GM23338 (cell line): Measurements from ENCODE around the gene CDC42BPB.

ENCODE experiments used
- CREB1 ChIP-seq: fragments of 250-450 bp; sonication (Bioruptor Pico); IDR thresholded peaks from 2 replicates; pipeline ENCODE4 v1.5.0; 2020; ENCODE audit warnings: low read depth, mild to moderate bottlenecking, moderate library complexity
- EZH2 ChIP-seq: fragments of 200-600 bp; sonication (generic); IDR thresholded peaks from one replicate; pipeline ENCODE4 v1.8.0; 2017; ENCODE audit warnings: antibody characterized with exemption, mild to moderate bottlenecking, low read depth; ENCODE audit not compliant: unreplicated experiment
- EZH2phosphoT487 ChIP-seq: fragments of 200-600 bp; sonication (generic); IDR thresholded peaks from one replicate; pipeline ENCODE4 v1.8.1; 2018; ENCODE audit warnings: antibody characterized with exemption; ENCODE audit not compliant: unreplicated experiment
- POLR2AphosphoS5 ChIP-seq: IDR thresholded peaks from 2 replicates; pipeline ENCODE4 v1.6.1; 2016; ENCODE audit warnings: antibody characterized with exemption, low read depth
- REST ChIP-seq: IDR thresholded peaks from one replicate; pipeline ENCODE4 v1.6.1; 2018; ENCODE audit warnings: antibody characterized with exemption; ENCODE audit not compliant: unreplicated experiment
- TF ChIP-seq, protein P1 (sequence below), 2 experiments: fragments of 200-600 bp in 1 of 2; sonication (generic) in 1 of 2; conservative IDR thresholded peaks; 2 replicates each; pipeline versions ENCODE4 v1.5.1 to v1.6.1; 2016 to 2017; ENCODE audit warnings: antibody characterized with exemption in 2 of 2, low read depth in 2 of 2, mild to moderate bottlenecking in 2 of 2, moderate library complexity in 1 of 2

GRCh38 chr14:102906616-102907302 is 150.6 kb downstream of the CDC42BPB start:
- TF ChIP-seq, protein P1, sequence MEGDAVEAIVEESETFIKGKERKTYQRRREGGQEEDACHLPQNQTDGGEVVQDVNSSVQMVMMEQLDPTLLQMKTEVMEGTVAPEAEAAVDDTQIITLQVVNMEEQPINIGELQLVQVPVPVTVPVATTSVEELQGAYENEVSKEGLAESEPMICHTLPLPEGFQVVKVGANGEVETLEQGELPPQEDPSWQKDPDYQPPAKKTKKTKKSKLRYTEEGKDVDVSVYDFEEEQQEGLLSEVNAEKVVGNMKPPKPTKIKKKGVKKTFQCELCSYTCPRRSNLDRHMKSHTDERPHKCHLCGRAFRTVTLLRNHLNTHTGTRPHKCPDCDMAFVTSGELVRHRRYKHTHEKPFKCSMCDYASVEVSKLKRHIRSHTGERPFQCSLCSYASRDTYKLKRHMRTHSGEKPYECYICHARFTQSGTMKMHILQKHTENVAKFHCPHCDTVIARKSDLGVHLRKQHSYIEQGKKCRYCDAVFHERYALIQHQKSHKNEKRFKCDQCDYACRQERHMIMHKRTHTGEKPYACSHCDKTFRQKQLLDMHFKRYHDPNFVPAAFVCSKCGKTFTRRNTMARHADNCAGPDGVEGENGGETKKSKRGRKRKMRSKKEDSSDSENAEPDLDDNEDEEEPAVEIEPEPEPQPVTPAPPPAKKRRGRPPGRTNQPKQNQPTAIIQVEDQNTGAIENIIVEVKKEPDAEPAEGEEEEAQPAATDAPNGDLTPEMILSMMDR (conservative IDR thresholded peaks at IDR 0.05; ENCODE audit: low read depth in 2 of 2), result no peak
- TF ChIP-seq EZH2 (no peak), POLR2AphosphoS5 (no peak), EZH2phosphoT487 (no peak), CREB1 (no peak), REST (no peak)
